Stimulated activated CD4-positive, alpha-beta T cell treated with anti-CD3 and anti-CD28 coated beads, Interleukin-15, amount 100 ng/mL, for 1 hour (primary cell): Measurements from ENCODE around the gene SLC45A3.

ENCODE experiments used
- DNase-seq, 2 donors: peaks; one replicate each; pipeline ENCODE4 v3.0.0-alpha.2; 2020; ENCODE audit warnings: low read depth in 1 of 2, low spot score in 1 of 2

SLC45A3 gene

GRCh38 chr1:205669341-205670149 is 10.8 kb downstream of the SLC45A3 start:
- no peak for DNase-seq

- DNase-seq, result no peak
Measured at GRCh38 chr1:205668951-205669340, 11.4 kb downstream of the SLC45A3 start.

GRCh38 chr1:205667909-205668643 is 12.2 kb downstream of the SLC45A3 start:
- DNase-seq, result no peak

GRCh38 chr1:205666372-205667166 is 13.7 kb downstream of the SLC45A3 start:
- DNase-seq, result no peak

GRCh38 chr1:205665201-205666045 is 14.9 kb downstream of the SLC45A3 start:
- no peak for DNase-seq

GRCh38 chr1:205664399-205665017 is 15.8 kb downstream of the SLC45A3 start:
- DNase-seq, result no peak

- no peak for DNase-seq
Measured at GRCh38 chr1:205663286-205663936, 16.9 kb downstream of the SLC45A3 start.

GRCh38 chr1:205662791-205663190 is 17.5 kb downstream of the SLC45A3 start:
- no peak for DNase-seq

- no peak for DNase-seq
Measured at GRCh38 chr1:205662135-205662738, 18.1 kb downstream of the SLC45A3 start.

GRCh38 chr1:205661429-205662134 is 18.7 kb downstream of the SLC45A3 start:
- no peak for DNase-seq

GRCh38 chr1:205660361-205660760 is 19.9 kb downstream of the SLC45A3 start:
- DNase-seq, result no peak

GRCh38 chr1:205658943-205659581 is 21.2 kb downstream of the SLC45A3 start:
- DNase-seq, result peak; percentile 44 to 64

- DNase-seq, result no peak
Measured at GRCh38 chr1:205656236-205656635, 24.1 kb downstream of the SLC45A3 start.

- no peak for DNase-seq
Measured at GRCh38 chr1:205652984-205653383, 27.3 kb downstream of the SLC45A3 start.

- no peak for DNase-seq
Measured at GRCh38 chr1:205650241-205650640, 30.1 kb downstream of the SLC45A3 start.

GRCh38 chr1:205645519-205645918 is 34.8 kb downstream of the SLC45A3 start:
- DNase-seq, result no peak

- DNase-seq, result no peak
Measured at GRCh38 chr1:205642679-205643307, 37.5 kb downstream of the SLC45A3 start.

GRCh38 chr1:205639567-205639966 is 40.7 kb downstream of the SLC45A3 start:
- DNase-seq, result no peak
